ENCODE data around the gene TEAD3.

TEAD3 gene

DNA sequence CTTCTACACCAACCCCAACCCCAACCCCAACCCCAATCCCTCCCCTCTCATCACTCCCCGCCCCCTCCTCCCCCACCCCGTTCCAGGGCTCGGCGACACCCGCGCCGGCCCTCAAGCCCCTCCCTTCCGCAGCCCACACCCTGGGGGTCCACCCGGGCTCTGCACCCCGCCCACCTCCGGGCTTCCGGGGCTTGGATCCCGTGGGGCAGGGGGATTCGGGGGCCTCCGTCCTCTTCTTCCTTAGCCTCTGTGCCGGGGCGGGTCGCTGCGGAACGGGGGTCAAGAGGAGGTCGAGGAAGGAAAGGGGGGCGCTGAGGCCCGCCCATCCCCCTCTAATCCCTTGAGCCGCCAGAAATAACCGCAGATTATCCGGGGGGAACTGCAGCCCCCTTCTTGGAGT is 15.1 kb upstream of the TEAD3 start:
- no peak for DNase-seq

DNA sequence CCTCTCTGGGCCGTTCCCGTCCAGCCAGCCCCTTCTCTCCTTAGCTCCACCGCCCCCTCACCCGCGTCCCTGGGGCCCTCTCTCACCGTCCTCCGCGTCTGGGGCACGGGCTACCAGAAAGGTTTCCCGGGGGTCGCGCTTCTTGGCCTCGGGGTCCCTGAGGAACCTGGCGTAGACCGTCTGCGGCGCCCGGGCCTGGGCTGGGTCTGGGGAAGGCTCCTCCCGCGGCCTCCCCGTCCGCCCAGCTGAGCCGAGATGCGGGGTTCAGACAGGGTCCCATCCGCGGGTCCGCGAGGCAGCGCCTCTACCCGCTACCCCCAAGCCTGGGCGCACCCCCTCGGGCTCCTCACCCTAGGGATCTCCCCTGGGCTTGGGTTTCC is 14.7 kb upstream of the TEAD3 start:
- no peak for DNase-seq

DNA sequence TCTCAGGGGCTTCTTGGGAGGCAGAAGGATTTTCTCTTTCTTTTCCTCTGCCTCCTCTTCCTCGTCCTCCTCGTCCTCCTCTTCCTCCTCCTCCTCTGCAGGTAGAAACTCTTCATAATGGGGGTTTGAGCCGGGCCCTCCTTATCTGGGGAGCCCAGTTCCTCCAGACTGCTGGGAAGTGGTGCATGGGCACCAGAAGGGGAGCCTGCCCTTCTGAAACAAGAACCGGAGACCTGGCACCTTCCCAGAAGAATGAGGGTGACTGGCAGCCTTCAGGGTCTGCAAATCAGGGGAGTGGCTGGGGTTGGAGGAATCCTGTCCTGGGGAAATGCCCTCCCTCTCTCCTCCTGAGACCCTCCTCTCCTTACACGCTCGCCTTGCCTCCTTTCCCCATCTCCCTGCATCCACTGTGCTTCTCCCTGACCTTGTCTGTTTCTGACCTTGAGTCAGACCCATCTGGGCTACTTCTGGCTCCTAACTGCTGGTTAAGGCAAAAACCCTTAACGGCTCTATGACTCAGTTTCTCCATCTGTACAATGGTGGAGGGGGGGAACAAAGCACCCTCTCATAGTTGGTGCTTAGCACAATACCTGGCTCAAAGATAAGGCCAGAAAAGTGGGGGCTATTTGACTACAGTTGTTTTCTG is 14.2 kb upstream of the TEAD3 start:
- no peak for DNase-seq

DNA sequence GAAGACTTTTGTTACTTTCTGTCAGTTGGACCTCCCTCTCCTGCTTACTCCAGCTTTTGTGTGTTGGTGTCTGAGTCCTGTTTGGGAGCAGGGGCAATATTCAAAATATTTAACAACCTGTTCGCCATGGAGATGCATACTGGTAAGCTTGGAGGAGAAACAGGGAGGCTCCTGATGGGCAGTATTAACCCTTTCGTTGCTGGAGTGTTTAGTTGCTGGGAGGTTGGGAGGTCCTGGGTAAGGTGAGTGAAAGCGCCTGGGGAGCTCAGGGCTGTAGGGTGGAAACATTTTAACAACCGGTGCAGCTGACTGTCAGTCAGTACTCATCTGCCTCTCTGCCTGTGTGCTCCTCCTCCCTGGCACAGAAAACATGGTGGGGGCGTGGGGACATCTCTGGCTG is 11.7 kb upstream of the TEAD3 start:
- no peak for DNase-seq

DNA sequence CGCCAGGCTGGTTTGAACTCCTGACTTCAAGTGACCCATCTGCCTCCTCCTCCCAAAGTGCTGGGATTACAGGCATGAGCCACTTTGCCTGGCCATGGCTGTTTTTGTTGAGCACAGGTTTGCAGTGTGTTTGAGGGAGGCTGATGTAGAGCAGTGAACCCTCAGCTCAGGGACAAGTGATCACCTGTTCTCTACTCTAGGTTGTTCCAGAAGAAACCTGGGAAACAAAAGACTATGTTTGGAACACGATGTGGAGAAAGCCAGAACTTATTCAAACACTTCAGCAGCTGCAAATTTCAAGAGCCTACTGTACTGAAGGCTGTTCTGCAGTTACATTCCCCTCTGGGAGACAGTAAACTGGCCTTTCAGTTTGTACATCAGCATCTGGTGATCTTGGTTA is 11.1 kb upstream of the TEAD3 start:
- DNase-seq: no peak

GRCh38 chr6:35507221-35507620 is 10.3 kb upstream of the TEAD3 start:
- DNase-seq: no peak

GRCh38 chr6:35506536-35506935 is 9.7 kb upstream of the TEAD3 start:
- DNase-seq: no peak

DNA sequence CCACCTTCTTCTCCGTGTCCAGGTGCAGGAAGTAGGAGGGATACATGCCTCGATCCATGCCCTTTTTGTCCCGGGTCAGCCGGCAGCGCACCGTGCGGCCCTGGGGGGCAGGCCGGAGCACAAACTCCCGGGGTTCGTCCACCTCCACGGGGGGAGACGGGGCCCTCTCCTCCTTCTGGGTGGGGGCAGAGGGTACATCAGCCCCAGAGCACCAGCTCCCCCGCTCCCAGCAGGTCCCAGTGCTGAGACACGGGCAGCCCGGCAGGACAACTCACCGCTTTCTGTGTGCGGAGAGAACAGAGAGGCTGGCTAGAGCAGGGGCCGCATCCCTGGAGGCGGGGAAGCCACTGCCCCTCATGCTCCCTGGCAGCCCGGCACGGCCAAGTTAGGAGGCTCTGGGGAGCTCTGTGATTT is 9.1 kb upstream of the TEAD3 start:
- no peak for DNase-seq

- no peak for DNase-seq
These were observed 6.7 kb upstream of the TEAD3 start for GRCh38 chr6:35503534-35503933.

DNA sequence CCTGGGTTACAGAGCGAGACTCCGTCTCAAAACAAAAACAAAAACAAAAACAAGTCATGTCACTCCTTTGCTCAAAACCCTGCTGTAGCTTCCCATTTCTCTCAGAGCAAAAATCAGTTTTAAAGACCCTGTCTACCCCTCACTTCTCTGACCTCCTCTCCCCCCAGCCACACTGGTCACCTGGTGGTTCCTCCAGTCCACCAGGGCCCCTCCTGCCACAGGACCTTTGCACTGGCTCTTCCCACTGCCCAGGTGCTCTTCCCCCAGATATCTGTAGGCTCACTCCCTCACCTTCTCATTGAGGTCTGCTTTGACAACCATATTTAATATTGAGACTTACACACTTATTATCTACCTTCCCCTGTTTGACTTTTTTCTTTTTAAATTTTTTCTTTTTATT is 4.9 kb upstream of the TEAD3 start:
- DNase-seq: no peak

- no peak for DNase-seq
These were observed 3.9 kb upstream of the TEAD3 start for GRCh38 chr6:35500782-35501181.

DNA sequence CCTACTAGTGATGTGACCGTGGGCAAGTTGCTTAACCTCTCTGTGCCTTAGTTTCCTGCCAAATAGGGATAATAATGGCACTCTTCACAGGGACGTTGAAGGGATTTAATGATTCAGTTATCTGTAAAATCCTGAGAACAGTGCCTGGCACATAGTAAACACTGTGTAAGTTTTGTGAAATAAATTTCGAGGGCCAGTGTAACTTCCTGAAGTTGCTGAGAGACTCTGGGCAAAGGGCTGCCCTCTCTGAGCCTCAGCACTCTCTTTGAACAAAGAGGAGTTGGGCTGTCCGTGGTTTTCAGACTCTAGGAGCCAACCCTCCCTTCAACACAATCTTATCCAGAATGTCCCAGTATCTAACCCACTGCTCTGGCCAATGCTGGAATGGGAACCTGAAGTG is 2.5 kb upstream of the TEAD3 start:
- DNase-seq: no peak

GRCh38 chr6:35498422-35499067 is 1.7 kb upstream of the TEAD3 start:
- DNase-seq: no peak

DNA sequence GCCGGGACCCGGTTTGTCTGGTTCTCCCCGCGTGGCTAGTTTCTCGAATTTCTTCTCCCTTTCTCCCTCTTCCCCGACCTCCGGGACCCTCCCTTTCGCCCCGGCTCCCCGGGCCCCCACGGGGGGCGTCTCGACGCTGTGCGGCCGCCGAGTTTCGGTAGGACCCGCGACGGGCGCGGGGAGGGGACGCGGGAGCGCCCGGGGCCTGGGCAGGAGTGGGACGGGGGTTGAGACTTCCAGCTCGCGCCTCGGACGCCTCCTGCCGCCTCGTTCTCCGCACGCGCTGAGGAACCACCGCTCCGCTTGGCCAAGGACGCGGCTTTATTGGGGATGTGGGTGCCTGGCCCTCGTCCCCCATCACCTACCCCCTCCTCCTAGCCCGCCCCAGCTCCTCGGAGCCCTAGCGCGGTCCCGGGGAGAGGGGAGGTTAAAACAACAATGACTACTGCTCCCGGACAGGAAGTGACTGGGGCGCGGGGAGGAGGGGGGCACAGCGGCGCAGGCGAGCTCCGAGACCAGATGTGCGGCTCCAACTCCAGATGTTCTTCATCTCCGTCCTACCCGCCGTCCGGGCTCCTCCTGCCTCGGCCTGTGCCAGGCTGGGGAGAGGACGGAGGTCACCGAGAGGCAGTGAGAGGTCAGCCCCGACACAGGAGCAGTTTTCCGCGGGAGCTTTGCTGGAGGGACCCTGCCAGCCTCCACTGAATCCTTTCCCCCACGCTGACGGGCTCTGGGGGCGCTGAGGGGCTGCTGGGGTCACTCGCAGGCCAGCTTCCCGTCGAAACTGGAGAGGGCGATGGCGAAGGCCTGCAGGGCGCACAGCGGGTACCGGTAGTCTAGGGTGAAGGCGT is 917 bp upstream of the TEAD3 start:
- DNase-seq: peak; percentile 55

DNA sequence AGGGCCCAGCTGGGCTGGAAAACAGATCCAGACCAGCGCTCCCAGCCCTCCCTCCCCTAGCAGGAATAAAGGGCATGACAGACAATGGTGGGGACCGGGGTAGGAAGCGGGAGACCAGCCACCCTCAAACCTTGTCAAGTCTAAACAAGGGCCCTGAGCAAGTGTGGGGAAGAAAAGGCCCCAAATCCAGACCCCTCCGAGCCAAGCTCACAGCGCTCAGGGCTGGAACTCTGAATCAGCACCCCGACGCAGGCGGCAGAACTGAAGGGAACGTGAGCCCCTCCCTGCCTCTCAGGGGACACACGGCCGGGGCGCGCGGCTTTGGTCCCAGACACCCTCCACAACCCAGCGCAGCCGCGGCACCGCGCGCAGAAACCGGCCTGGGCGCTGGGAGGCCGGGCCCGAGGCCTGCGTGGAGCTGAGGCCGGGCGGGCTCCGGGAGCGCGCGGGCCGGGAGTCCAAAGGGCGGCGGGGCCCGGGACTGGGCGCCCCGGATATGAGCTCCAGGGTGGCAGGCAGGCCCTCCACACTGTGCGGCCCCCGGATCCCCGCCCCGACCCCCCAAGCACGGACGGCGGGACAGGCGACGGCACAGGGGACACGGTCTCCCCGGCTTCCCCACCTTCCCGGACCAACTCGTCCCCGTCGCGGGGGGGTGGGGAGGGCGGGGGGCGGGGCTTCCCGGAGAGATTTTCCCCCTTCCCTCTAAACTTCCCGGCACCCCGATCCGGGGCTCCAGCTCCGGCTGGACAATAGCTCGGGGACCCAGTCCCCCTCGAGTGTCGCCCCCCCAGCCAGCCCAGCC is 641 bp downstream of the TEAD3 start:
- DNase-seq: no peak

DNA sequence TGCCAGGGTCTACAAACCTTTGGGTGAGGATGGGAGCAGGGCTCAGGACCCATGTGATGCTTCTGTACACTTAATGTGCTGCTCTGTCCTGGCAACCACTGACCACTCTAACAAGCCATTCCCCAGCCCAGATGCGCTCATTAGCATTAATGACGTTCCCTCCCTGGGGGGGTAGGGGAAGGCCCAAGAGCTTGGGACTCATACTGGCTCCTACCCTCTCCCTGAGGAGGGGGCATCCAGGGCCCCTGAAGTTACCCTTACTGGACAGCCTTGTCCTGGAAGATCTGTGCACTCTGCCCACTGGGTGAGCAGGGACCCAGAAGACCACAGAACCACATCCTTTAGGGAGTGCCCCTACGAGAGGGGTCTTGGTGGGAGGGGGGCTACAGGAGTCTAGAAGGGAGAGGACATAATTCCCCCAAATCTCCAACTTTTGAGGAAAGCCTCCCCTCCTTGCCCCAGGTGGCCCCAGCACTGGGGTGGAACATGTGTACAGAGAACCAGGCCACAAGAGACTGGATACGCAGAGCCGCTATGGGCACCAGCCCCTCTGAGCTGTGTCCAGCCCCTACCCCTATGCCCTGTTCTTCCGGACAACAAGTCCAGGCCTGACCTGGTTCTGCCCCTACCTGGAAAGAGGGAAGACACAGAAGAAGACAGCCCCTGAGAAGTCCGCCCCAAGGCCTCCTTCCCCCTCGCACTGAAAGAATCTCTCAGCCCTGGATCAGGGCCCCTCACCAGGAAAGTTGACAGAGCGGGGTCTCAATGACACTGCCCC is 1.4 kb downstream of the TEAD3 start:
- no peak for DNase-seq

DNA sequence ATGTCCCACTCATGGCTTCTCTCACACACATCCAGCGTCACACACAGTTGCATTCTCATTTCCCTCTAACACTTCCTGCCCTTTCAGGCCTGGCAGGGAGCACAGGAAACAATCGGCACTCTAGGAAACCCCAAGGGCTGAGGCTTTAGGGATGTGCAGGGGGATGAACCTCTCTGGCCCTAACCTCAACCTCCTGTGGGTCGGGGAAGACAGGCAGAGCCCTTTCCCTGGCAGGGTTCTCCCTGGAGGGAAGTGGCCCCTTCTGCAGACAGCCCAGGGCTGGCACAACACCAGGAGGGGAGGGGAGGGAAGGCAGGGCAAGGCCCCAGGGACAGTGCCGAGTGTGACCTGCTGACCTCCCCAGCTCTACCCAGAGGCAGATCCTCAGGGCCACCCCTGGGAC is 2.7 kb downstream of the TEAD3 start:
- no peak for DNase-seq

DNA sequence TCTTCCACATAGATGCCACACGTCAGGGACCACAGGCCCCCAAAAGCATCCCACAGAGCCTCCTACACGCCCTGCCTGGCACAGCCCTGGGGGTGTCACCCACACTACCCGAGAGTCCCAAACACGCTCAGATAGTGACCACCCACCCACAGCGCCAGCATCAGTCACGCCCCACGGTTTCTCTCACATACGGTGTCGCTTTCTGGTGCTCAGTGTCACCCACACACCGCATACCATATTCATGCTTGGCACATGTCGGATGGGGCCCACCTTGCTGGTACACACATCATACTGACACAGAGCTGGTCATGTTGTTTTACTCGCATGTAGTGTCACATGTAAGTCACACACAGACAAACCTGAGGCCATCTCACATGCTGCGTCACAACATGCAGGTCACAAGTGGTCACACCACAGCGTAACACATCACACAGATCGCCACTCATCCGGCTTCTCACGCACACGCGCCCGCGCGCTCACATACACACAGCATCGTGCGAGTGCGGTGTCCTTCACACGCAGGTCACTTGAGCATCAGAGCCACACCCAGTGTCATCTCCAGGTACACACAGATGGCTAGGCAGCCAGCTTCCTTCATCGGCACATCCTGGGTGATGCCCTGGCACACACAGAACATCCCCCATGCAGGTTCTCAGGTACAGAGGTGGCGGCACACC is 3.4 kb downstream of the TEAD3 start:
- DNase-seq: no peak

GRCh38 chr6:35492974-35493284 is 4.0 kb downstream of the TEAD3 start:
- DNase-seq: no peak

- DNase-seq: no peak
These were observed 4.5 kb downstream of the TEAD3 start for GRCh38 chr6:35492258-35492973.

DNA sequence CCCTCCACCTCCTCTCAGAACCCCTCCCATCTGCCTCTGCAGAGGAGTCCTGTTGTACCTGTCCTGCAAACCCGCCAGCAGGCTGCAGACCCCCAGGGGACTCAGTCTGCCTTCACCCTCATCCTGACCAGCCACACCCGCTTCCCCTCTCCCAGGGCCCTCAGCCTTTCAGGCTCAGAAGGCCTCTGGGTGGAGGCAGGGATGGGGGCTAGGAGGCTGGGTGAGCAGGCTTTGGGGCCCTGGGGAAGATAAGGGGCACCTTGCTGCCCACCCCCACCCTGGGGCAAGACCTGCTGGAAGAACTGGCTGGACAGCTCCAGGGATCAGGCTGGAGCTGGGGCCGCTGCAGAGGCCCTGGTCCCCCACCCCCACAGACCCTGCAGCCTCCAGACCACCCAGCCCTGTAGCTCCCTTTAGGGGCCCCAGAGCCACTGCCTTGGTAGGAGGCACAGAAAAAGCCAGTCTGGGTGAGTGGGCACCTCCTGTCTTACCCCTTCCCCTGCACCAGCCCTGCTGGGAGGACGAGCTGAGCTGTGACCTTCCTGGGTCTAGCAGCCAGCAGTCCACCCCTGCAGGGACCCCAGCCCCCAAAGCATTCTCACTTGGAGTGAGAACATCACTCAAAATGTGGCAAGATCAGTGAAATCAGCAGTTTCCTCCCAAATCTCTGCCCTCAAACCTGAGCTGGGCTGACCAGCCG is 5.2 kb downstream of the TEAD3 start:
- no peak for DNase-seq

Data from stimulated activated CD4-positive, alpha-beta T cell treated with anti-CD3 and anti-CD28 coated beads, Interleukin-4, amount 100 ng/mL, for 1 hour (primary cell).